Kidney (tissue), 14 donors: Measurements from ENCODE around the gene OR2A12. TPM values are rescaled to one million over a fixed set of nuclear protein-coding genes. Genes with fewer than 3 reads are reported as not detected.
A peak's percentile ranks its signal among the peaks of the same experiment; 100 is the strongest.
"Not testable (repeated sequence)": the region's sequence is repeated elsewhere in the genome, so short reads cannot be mapped to it uniquely, and the experiment has no call there.

Experiments used
- DNase-seq, 5 donors: peaks; one replicate each; pipeline ENCODE4 v3.0.0-alpha.2; 2013 to 2020
- FAIRE-seq: peaks from 2 replicates; lab custom pipeline; 2012; peaks lifted over from hg19 to GRCh38; lab: Jason Lieb, UNC
- H3K27ac ChIP-seq, 2 donors: one replicate each; pipeline ENCODE4 v1.7.0; 2013; ENCODE audit warnings: low read depth in 2 of 2, low read length in 2 of 2, inconsistent platforms in 1 of 2
- H3K27me3 ChIP-seq: one replicate; pipeline ENCODE4 v1.7.1; 2013; ENCODE audit warnings: low read length, inconsistent platforms; ENCODE audit not compliant: control insufficient read depth, insufficient read depth
- H3K36me3 ChIP-seq, 3 donors: one replicate each; pipeline versions ENCODE4 v1.7.0 to v1.7.1; 2013; ENCODE audit warnings: low read length in 3 of 3, control low read depth in 1 of 3, inconsistent platforms in 1 of 3; ENCODE audit not compliant: insufficient read depth in 3 of 3, control insufficient read depth in 2 of 3
- H3K4me1 ChIP-seq, 3 donors: one replicate each; pipeline versions ENCODE4 v1.7.0 to v1.7.1; 2013; ENCODE audit warnings: low read length in 3 of 3, inconsistent platforms in 1 of 3, low read depth in 1 of 3; ENCODE audit not compliant: control insufficient read depth in 2 of 3, insufficient read depth in 2 of 3
- H3K4me3 ChIP-seq, 3 donors: one replicate each; pipeline versions ENCODE4 v1.7.0 to v1.8.1; 2013; ENCODE audit warnings: low read length in 3 of 3, control low read depth in 1 of 3, inconsistent platforms in 1 of 3
- H3K9ac ChIP-seq, 3 donors: one replicate each; pipeline versions ENCODE4 v1.7.0 to v1.7.1; 2013; ENCODE audit warnings: low read length in 3 of 3, control low read depth in 1 of 3, inconsistent platforms in 1 of 3
- H3K9me3 ChIP-seq, 3 donors: one replicate each; pipeline versions ENCODE4 v1.7.0 to v1.7.1; 2013; ENCODE audit warnings: low read length in 3 of 3, control low read depth in 1 of 3, inconsistent platforms in 1 of 3; ENCODE audit not compliant: control insufficient read depth in 2 of 3, insufficient read depth in 1 of 3
- CTCF ChIP-seq: IDR thresholded peaks from 3 replicates; pipeline ENCODE4 v1.5.1; 2012; ENCODE audit warnings: mild to moderate bottlenecking, moderate library complexity, borderline replicate concordance; ENCODE audit not compliant: insufficient read depth; ENCODE audit errors: extremely low read depth
- intact Hi-C: fragments of 100-400 bp; cut with DNase I; formaldehyde crosslinking; loops from one replicate; pipeline ENCODE4 v1.11.1; 2022
- polyA plus RNA-seq: library from polyadenylated mRNA; stranded (reverse); fragments of 350-450 nt; fragmentation: Illumina TruSeq; extraction: RNeasy Lipid Tissue Mini Kit (QIAGEN cat#74804); gene quantifications from one replicate; pipeline ENCODE4 v1.2.3, GENCODE V29; 2014; ENCODE audit warnings: low read depth, low replicate concordance; ENCODE audit not compliant: insufficient read depth
- total RNA-seq: library from RNA; stranded (reverse); fragmentation: NEBNext Ultra II Directional; extraction: Animal tissue kit (Norgen Biotek cat#: 25700); gene quantifications from one replicate; pipeline ENCODE4 v1.2.1, GENCODE V29; 2021
- donor health status: control.
- donor health status: control.
- donor health status: control.
- donor health status: control.
- donor health status: control.
- donor health status: DM: yes; HTN: yes; CAD: no.
- donor health status: Normal renal cell carcinoma (clear cell type).

Gene OR2A12
- total and polyA plus RNA-seq, 2 donors from 2014 or later = not detected

- H3K4me3 ChIP-seq = no peak overlapping the region
- FAIRE-seq (no peak), DNase-seq (no peak)
- no peaks in the 10 kb centered on the region for H3K9me3 ChIP-seq
- no peaks in the 10 kb centered on the region for H3K36me3 ChIP-seq
- H3K4me1 ChIP-seq = no peaks in the 10 kb centered on the region
- H3K27ac ChIP-seq = no peak overlapping the region
- no peak for TF ChIP-seq CTCF
- no peaks in the 10 kb centered on the region for H3K27me3 ChIP-seq
- intact Hi-C loops = no loop called here
- no peak overlapping the region for H3K9ac ChIP-seq
These were observed 32.3 kb downstream of the OR2A12 start for GRCh38 chr7:144118341-144118740.

- DNase-seq (no peak), FAIRE-seq (no peak)
- no peaks in the 10 kb centered on the region for H3K9me3 ChIP-seq
- H3K9ac ChIP-seq = no peak within 1 kb of the TSS
- intact Hi-C loops = no loop called here
- H3K4me3 ChIP-seq = no peak within 1 kb of the TSS
- no peaks in the 10 kb centered on the region for H3K27me3 ChIP-seq
- H3K36me3 ChIP-seq = no peaks in the 10 kb centered on the region
- TF ChIP-seq CTCF = no peak
- no peak within 1 kb of the TSS for H3K27ac ChIP-seq
- H3K4me1 ChIP-seq = no peaks in the 10 kb centered on the region
These were observed 36.8 kb downstream of the OR2A12 start, which contains the start of gene OR2A14 for GRCh38 chr7:144122876-144123275. Gene OR2A14, plus strand, starts transcription at chr7:144123176. Its CDS starts 5,937 bp downstream, at chr7:144129113.

- DNase-seq (peak; percentile 78 to 92 (median 88)), FAIRE-seq (peak; percentile 67)
- Histone ChIP-seq H3K4me3 (no peak overlapping the region), H3K9ac (no peak overlapping the region), H3K36me3 (no peaks in the 10 kb centered on the region), H3K4me1 (no peaks in the 10 kb centered on the region), H3K9me3 (no peaks in the 10 kb centered on the region), H3K27ac (no peak overlapping the region), H3K27me3 (no peaks in the 10 kb centered on the region)
- TF ChIP-seq CTCF = peak; percentile 84
- intact Hi-C loops = no loop called here
These were observed 41.7 kb downstream of the OR2A12 start for GRCh38 chr7:144127714-144128334.

GRCh38 chr7:144129601-144130000, 43.5 kb downstream of the OR2A12 start:
- H3K27ac ChIP-seq, H3K4me1 ChIP-seq, H3K9me3 ChIP-seq, H3K36me3 ChIP-seq, H3K27me3 ChIP-seq, FAIRE-seq, H3K9ac ChIP-seq, H3K4me3 ChIP-seq, DNase-seq, intact Hi-C loops: not testable (repeated sequence)
